Trophoblast cell (in vitro differentiated cells and primary cell): ENCODE data around the gene MGAT4C.

Experiments
- DNase-seq, 2 donors: peaks; one replicate each; pipeline ENCODE4 v3.0.0-alpha.2; 2016
- H2AFZ ChIP-seq: 2 replicates; pipeline ENCODE4 v1.6.1; 2013; ENCODE audit warnings: low read length, moderate library complexity, mild to moderate bottlenecking; ENCODE audit not compliant: insufficient read depth, poor library complexity
- H2AK5ac ChIP-seq: 2 replicates; pipeline ENCODE4 v1.6.1; 2013; ENCODE audit warnings: mild to moderate bottlenecking, low read length
- H2BK120ac ChIP-seq: 2 replicates; pipeline ENCODE4 v1.6.1; 2013; ENCODE audit warnings: low read length, mild to moderate bottlenecking, moderate library complexity; ENCODE audit not compliant: insufficient read depth, poor library complexity
- H2BK12ac ChIP-seq: 2 replicates; pipeline ENCODE4 v1.6.1; 2013; ENCODE audit warnings: mild to moderate bottlenecking, low read length, moderate library complexity
- H2BK5ac ChIP-seq: 2 replicates; pipeline ENCODE4 v1.6.1; 2013; ENCODE audit warnings: low read length, low read depth, moderate library complexity, mild to moderate bottlenecking; ENCODE audit not compliant: poor library complexity
- H3K14ac ChIP-seq: 2 replicates; pipeline ENCODE4 v1.6.1; 2013; ENCODE audit warnings: mild to moderate bottlenecking, low read length
- H3K18ac ChIP-seq: 2 replicates; pipeline ENCODE4 v1.6.1; 2013; ENCODE audit warnings: mild to moderate bottlenecking, low read length
- H3K23ac ChIP-seq: 2 replicates; pipeline ENCODE4 v1.6.1; 2013; ENCODE audit warnings: low read length
- H3K27ac ChIP-seq: 2 replicates; pipeline ENCODE4 v1.5.1; 2013; ENCODE audit warnings: low read depth, mild to moderate bottlenecking, inconsistent platforms, low read length, moderate library complexity
- H3K27me3 ChIP-seq: 2 replicates; pipeline ENCODE4 v1.6.1; 2013; ENCODE audit warnings: inconsistent platforms, mild to moderate bottlenecking, low read length, moderate library complexity; ENCODE audit not compliant: insufficient read depth
- H3K36me3 ChIP-seq, 2 experiments: 1 replicate in 1 of 2; 2 replicates in 1 of 2; pipeline ENCODE4 v1.6.1; 2013; ENCODE audit warnings: low read length in 2 of 2, mild to moderate bottlenecking in 2 of 2, moderate library complexity in 1 of 2; ENCODE audit not compliant: insufficient read depth in 2 of 2, control insufficient read depth in 1 of 2
- H3K4ac ChIP-seq: 2 replicates; pipeline ENCODE4 v1.6.1; 2013; ENCODE audit warnings: low read depth, mild to moderate bottlenecking, low read length, moderate library complexity
- H3K4me1 ChIP-seq, 2 experiments: 1 replicate in 1 of 2; 2 replicates in 1 of 2; pipeline ENCODE4 v1.6.1; 2013; ENCODE audit warnings: low read length in 2 of 2, mild to moderate bottlenecking in 2 of 2, moderate library complexity in 1 of 2; ENCODE audit not compliant: insufficient read depth in 2 of 2, control insufficient read depth in 1 of 2
- H3K4me2 ChIP-seq: 2 replicates; pipeline ENCODE4 v1.6.1; 2013; ENCODE audit warnings: inconsistent platforms, mild to moderate bottlenecking, low read length, moderate library complexity
- H3K4me3 ChIP-seq: 2 replicates; pipeline ENCODE4 v1.5.1; 2013; ENCODE audit warnings: mild to moderate bottlenecking, low read depth, low read length, inconsistent platforms
- H3K79me1 ChIP-seq: one replicate; pipeline ENCODE4 v1.6.1; 2013; ENCODE audit warnings: low read length
- H3K79me2 ChIP-seq: 2 replicates; pipeline ENCODE4 v1.6.1; 2013; ENCODE audit warnings: low read length, mild to moderate bottlenecking; ENCODE audit not compliant: control insufficient read depth, insufficient read depth, poor library complexity
- H3K9ac ChIP-seq: 2 replicates; pipeline ENCODE4 v1.6.1; 2013; ENCODE audit warnings: mild to moderate bottlenecking, low read length
- H3K9me3 ChIP-seq: 2 replicates; pipeline ENCODE4 v1.6.1; 2013; ENCODE audit warnings: low read depth, mild to moderate bottlenecking, control low read depth, inconsistent platforms, low read length; ENCODE audit not compliant: insufficient read depth
- H4K12ac ChIP-seq: 2 replicates; pipeline ENCODE4 v1.6.1; 2013; ENCODE audit warnings: low read depth, mild to moderate bottlenecking, low read length, moderate library complexity
- H4K8ac ChIP-seq: 2 replicates; pipeline ENCODE4 v1.6.1; 2013; ENCODE audit warnings: low read depth, mild to moderate bottlenecking, low read length, moderate library complexity
- H4K91ac ChIP-seq: one replicate; pipeline ENCODE4 v1.6.1; 2013; ENCODE audit warnings: low read depth, mild to moderate bottlenecking, low read length, moderate library complexity
- WGBS: extraction: QIAGEN DNeasy Blood & Tissue Kit; methylation state at CpG from one replicate; pipeline ENCODE4 v1.1.7; 2013; ENCODE audit warnings: missing lambda C conversion rate; ENCODE audit not compliant: insufficient read length, insufficient coverage; ENCODE audit errors: extremely low coverage; 5-methylcytosine and 5-hydroxymethylcytosine counted together

MGAT4C gene

GRCh38 chr12:86148071-86148470 is 108.1 kb downstream of the MGAT4C start:
- DNase-seq, result no peak
- Histone ChIP-seq H2AK5ac (no peak overlapping the region), H3K18ac (no peak overlapping the region), H3K9ac (no peak overlapping the region), H3K4me2 (no peak overlapping the region), H3K4me3 (no peak overlapping the region), H3K27me3 (no peaks in the 10 kb centered on the region), H3K23ac (no peak overlapping the region), H4K12ac (no peak overlapping the region), H3K4me1 (peaks cover 3% of the 10 kb centered on the region in 2 experiments), H3K9me3 (no peaks in the 10 kb centered on the region), H2BK5ac (no peak overlapping the region), H3K36me3 (no peaks in the 10 kb centered on the region), H4K8ac (no peak overlapping the region), H3K79me1 (no peaks in the 10 kb centered on the region), H3K79me2 (no peaks in the 10 kb centered on the region), H3K4ac (no peak overlapping the region), H3K27ac (no peak overlapping the region), H3K14ac (no peak overlapping the region), H2BK120ac (no peak overlapping the region), H2AFZ (no peak overlapping the region), H2BK12ac (no peak overlapping the region), H4K91ac (no peak overlapping the region)
- no CpG with 5 or more reads among the region's 3 CpGs for WGBS

- H3K18ac ChIP-seq, result no peak overlapping the region
- no peak overlapping the region for H3K4me2 ChIP-seq
- no peak overlapping the region for H2AK5ac ChIP-seq
- WGBS, result no CpG with 5 or more reads among the region's 2 CpGs
- no peaks in the 10 kb centered on the region for H3K79me2 ChIP-seq
- no peak for DNase-seq
- no peak overlapping the region for H3K9ac ChIP-seq
- no peak overlapping the region for H3K23ac ChIP-seq
- no peak overlapping the region for H4K12ac ChIP-seq
- H2BK12ac ChIP-seq, result no peak overlapping the region
- no peak overlapping the region for H2BK5ac ChIP-seq
- no peaks in the 10 kb centered on the region for H3K9me3 ChIP-seq
- no peaks in the 10 kb centered on the region for H3K27me3 ChIP-seq
- H3K4me3 ChIP-seq, result no peak overlapping the region
- H3K27ac ChIP-seq, result no peak overlapping the region
- no peaks in the 10 kb centered on the region for H3K79me1 ChIP-seq
- no peaks in the 10 kb centered on the region for H3K36me3 ChIP-seq
- no peak overlapping the region for H4K8ac ChIP-seq
- no peak overlapping the region for H3K4ac ChIP-seq
- H2AFZ ChIP-seq, result no peak overlapping the region
- no peak overlapping the region for H4K91ac ChIP-seq
- no peaks in the 10 kb centered on the region for H3K4me1 ChIP-seq
- H3K14ac ChIP-seq, result no peak overlapping the region
- H2BK120ac ChIP-seq, result no peak overlapping the region
Measured at GRCh38 chr12:86145156-86145555, 111.0 kb downstream of the MGAT4C start.

- DNase-seq, result no peak
- no peaks in the 10 kb centered on the region for H3K4me1 ChIP-seq
- no peaks in the 10 kb centered on the region for H3K9me3 ChIP-seq
- H2AFZ ChIP-seq, result no peak overlapping the region
- no peaks in the 10 kb centered on the region for H3K79me2 ChIP-seq
- no peak overlapping the region for H3K4me2 ChIP-seq
- no peak overlapping the region for H2AK5ac ChIP-seq
- no peak overlapping the region for H4K12ac ChIP-seq
- WGBS, result no CpG with 5 or more reads among the region's 1 CpG
- no peak overlapping the region for H4K91ac ChIP-seq
- H3K4me3 ChIP-seq, result no peak overlapping the region
- H2BK120ac ChIP-seq, result no peak overlapping the region
- H3K27me3 ChIP-seq, result no peaks in the 10 kb centered on the region
- no peaks in the 10 kb centered on the region for H3K79me1 ChIP-seq
- H3K14ac ChIP-seq, result no peak overlapping the region
- H4K8ac ChIP-seq, result no peak overlapping the region
- H3K36me3 ChIP-seq, result no peaks in the 10 kb centered on the region
- no peak overlapping the region for H3K23ac ChIP-seq
- H2BK12ac ChIP-seq, result no peak overlapping the region
- no peak overlapping the region for H3K18ac ChIP-seq
- H3K9ac ChIP-seq, result no peak overlapping the region
- H2BK5ac ChIP-seq, result no peak overlapping the region
- no peak overlapping the region for H3K4ac ChIP-seq
- no peak overlapping the region for H3K27ac ChIP-seq
Measured at GRCh38 chr12:86143162-86143561, 113.0 kb downstream of the MGAT4C start.

- H3K9ac ChIP-seq, result no peak overlapping the region
- H3K36me3 ChIP-seq, result no peaks in the 10 kb centered on the region
- H2BK5ac ChIP-seq, result no peak overlapping the region
- no peak overlapping the region for H3K23ac ChIP-seq
- no peak overlapping the region for H2BK12ac ChIP-seq
- no peak overlapping the region for H3K4ac ChIP-seq
- no peak overlapping the region for H2AFZ ChIP-seq
- H3K27me3 ChIP-seq, result no peaks in the 10 kb centered on the region
- H3K79me1 ChIP-seq, result no peaks in the 10 kb centered on the region
- no peak overlapping the region for H3K27ac ChIP-seq
- no peaks in the 10 kb centered on the region for H3K9me3 ChIP-seq
- no peak for DNase-seq
- no peak overlapping the region for H2AK5ac ChIP-seq
- H4K8ac ChIP-seq, result no peak overlapping the region
- H3K4me2 ChIP-seq, result no peak overlapping the region
- no peaks in the 10 kb centered on the region for H3K79me2 ChIP-seq
- H4K12ac ChIP-seq, result no peak overlapping the region
- no peak overlapping the region for H2BK120ac ChIP-seq
- no peak overlapping the region for H3K14ac ChIP-seq
- no CpG with 5 or more reads among the region's 1 CpG for WGBS
- H4K91ac ChIP-seq, result no peak overlapping the region
- no peak overlapping the region for H3K4me3 ChIP-seq
- H3K18ac ChIP-seq, result no peak overlapping the region
- H3K4me1 ChIP-seq, result no peaks in the 10 kb centered on the region
Measured at GRCh38 chr12:86139671-86140070, 116.5 kb downstream of the MGAT4C start.
